SHP77 treated with DMSO at 0.1 percent for 48 hours (cell line): ENCODE results near the gene HDLBP.
"Not testable (repeated sequence)": the region's sequence is repeated elsewhere in the genome, so short reads cannot be mapped to it uniquely, and the experiment has no call there.

Source experiments
- DNase-seq: peaks from one replicate; lab custom pipeline; 2025; lab: John Stamatoyannopoulos, UW

Gene HDLBP

GRCh38 chr2:241329669-241330615 lies 14.5 kb upstream of the HDLBP start:
- no peak for DNase-seq

DNA sequence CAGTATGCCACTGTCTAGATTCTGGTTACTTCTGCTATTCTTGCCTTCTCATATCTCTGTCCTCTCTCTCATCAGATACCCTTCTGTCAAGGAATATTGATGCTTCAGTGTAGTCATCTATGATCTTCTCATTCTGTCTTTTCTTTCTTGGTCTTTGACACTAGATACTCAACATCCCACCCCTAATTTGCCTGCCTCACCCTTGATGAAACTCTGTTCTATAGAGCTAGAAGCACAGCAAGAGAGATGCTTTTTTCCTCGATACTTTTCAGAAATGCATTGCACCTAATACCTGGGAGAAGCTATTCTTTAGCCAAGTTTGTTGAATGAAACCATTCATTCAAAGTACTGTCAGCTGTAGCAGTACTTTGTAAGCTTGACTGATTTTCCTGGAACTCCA lies 9.8 kb upstream of the HDLBP start:
- DNase-seq: no peak

DNA sequence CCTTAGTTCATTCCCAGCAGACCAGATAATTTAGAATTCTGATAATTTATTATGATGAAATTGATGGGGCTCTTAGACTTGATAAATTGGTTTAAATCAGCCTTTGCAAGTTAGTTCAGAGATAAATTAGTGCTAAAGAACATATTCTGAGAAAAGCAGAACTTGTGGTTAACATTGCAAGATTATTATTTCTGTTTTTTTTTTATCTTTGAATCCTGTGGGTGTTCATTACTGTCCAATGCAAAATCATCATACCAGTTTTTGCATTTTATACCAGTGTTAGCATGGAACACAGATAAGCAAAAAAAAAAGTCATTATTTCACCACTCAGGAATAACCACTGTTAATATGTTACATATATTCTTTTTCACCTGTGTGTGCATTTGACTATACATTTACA lies 9.3 kb upstream of the HDLBP start:
- DNase-seq: no peak

GRCh38 chr2:241323778-241324177 lies 8.3 kb upstream of the HDLBP start:
- DNase-seq: no peak

GRCh38 chr2:241321886-241322285 lies 6.4 kb upstream of the HDLBP start:
- DNase-seq: no peak

DNA sequence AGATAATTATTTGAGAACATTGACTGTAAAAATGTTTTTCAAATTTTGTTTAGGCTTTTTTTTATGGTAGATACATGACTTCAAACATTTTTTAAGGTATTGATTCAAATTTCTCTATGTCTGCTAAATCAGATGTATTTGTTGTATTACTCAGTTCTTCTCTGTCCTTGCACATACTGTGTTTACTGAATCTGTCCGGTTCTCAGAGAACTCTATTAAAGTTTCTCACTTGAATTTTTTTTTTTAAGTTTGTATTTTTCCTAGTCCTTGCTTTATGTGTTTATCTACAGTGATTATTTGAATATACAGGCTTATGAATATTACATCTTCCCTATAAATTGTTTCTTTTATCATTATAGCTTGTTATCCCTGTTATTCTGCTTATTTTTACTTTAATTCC lies 5.6 kb upstream of the HDLBP start:
- DNase-seq: no peak

DNA sequence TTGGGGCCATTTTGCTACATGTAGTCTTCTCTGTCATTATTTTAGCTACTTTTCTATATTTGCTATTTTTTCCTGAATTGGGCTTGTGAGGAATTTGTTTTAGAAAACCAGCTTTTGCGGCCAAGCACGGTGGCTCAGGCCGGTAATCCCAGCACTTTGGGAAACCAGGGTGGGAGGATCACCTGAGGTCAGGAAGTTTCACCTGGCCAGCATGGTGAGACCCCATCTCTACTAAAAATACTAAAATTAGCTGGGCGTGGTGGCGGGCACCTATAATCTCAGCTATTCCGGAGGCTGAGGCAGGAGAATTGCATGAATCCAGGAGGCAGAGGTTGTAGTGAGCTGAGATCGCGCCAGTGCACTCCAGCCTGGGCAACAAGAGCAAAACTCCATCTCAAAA lies 4.9 kb upstream of the HDLBP start:
- no peak for DNase-seq

DNA sequence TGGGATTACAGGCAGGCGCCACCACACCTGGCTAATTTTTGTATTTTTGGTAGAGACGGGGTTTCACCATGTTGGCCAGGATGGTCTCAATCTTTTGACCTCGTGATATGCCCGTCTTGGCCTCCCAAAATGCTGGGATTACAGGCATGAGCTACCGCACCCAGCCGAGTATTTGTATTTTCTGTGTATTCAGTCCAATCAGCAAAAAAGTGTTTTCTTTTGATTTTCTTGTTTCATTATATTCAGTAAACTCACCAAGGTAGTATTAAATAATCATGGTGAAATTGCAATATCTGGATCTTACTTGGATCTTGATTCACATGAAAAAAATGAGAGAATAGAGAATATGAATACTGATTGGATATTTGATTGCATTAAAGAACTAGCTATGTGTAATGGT lies 3.4 kb upstream of the HDLBP start:
- DNase-seq: not testable (repeated sequence)

DNA sequence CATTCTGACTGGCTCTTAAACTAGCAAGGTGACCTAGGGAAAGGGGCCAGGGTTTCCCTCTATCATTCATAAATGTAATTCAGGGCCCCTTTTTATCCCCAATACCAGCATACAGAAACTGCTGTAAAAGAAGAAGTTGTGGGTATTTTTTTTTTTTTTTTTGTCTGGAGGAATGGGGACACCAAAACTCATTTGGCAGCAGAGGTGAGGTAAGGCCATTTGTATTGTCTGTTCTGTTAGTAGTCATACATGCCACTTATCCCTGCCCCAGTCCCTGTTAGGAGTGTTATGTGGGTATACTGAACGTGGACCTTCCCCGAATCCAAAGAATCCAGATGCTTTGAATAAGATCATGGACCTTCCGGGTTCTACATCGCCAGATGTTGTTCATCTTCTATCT lies 1.9 kb upstream of the HDLBP start:
- DNase-seq: no peak

DNA sequence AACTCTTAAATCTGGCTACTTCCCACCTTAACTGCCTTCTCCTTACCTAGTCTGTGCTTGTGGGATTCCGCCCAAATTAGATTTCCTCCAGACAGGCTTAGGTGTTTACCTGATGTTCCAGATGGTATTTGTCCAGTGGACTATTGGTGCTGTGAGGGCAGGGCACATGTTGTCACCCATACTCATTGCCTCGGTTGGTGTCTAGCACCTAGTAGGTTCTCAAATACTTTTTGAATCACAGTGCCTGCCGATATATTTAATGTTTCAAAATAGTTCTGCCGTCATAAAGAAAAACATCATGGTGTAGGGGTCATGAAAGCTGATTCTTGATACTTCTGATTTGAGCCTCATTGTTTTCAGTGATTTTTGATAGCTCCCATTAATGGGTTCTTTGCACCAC lies 1.4 kb upstream of the HDLBP start:
- DNase-seq: no peak

DNA sequence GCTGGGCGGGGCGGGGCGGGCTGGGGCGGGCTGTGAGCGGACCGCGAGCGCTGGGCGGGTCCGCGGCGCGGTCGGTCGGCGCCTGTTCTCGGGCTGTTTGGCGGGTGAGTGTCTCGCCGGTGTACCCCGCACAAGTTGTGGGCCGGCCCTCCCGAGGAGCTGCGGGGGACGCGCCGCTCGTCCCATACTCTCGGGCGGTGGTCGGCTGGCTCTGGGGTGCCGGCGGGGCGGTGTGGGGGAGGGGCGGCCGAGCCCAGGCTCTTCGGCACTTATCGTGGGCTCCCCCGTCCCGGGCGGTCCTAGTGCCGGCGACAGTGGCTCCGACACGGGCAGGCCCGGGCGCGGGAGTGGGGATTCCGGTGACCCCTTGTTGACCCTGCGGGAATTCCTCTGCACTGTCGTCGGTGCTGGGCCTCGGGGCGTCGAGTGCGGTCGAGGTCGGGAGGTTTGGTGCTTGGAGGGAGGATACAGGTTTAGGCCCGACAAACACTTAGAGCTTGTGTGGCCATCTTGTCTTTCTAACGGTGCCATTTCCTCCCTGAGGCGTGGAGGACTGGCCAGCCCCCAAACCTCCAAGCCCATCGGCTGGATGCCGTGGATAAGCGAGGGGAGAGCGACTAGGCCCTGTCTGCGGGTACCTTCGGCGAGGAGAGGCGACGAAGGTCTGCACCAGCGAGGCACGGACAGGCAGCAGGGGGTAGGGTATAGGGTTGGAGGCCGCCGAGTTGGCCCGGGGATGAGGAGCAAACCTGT lies 583 bp upstream of the HDLBP start, which contains the start of gene SEPTIN2:
Gene SEPTIN2, plus strand, starts transcription at position 47 of the 753 bp plus-strand sequence. CDS start 8,308 bp downstream, outside the sequence.
- DNase-seq: peak; percentile 18

DNA sequence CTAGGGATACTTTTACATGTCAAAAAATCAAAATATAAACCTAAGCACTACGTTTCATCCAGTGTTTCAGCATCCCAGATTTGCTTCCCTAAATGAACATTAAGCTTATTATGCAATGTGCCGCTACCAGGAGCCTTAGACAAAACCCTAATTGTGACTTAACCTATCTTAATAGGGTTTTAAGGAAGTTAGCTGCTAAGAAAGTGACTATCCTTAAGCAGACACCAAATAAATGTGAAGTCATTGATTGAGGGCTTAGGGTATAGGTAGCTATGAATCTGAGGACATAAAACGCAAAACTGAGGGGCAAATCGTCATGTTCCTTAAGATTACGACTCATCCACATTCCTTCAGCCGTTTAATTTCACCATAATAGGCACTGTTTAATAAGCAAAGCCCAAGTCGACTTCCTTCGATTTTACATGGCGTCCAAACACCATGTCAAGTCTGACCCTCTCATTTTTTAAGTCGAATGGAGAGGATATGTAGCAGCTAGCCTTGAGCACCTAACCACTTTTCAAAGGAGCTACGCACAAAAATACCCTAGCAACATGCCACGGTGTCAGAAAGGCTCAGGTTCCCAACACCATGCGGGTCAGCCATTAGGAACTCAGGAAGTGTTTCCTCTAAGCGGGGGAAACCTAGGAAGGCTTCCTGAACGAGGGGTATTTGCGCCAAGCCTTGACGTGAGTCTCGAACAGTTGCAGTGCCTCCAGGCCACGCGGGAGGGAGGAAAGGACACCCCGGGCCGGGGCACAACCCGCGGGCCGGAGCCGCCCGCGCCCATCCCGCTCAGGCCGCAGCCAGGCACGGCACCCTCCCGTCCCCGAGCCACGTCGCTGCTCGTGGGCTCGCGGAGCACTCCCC lies 1.0 kb downstream of the HDLBP start:
- DNase-seq: no peak

DNA sequence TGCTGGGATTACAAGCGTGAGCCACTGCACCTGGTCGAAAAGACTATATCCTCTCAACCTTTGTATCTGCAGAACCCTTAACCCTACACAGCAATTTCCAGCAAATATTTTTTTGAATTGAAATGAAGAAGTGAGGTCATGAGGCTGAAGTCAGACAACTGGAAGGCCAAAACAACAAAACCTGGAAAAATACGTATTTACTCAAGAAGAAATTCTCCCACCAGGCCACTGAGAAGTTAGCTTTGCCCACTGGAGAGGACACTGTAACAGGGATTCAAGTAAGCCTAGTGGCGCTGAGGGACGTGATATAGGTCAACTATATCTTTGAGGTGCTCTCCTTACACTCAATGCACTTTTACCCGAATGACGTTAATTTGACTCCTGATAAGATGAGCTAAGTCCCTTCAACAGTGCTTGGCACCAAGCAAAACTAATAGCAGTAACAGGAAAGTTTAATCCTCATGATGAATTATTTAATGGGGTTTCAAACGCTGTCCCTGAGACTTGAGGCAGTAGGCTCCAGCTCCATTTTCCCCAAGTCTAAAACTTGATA lies 1.9 kb downstream of the HDLBP start:
- no peak for DNase-seq

- no peak for DNase-seq
These were observed 3.4 kb downstream of the HDLBP start for GRCh38 chr2:241312082-241312481.

DNA sequence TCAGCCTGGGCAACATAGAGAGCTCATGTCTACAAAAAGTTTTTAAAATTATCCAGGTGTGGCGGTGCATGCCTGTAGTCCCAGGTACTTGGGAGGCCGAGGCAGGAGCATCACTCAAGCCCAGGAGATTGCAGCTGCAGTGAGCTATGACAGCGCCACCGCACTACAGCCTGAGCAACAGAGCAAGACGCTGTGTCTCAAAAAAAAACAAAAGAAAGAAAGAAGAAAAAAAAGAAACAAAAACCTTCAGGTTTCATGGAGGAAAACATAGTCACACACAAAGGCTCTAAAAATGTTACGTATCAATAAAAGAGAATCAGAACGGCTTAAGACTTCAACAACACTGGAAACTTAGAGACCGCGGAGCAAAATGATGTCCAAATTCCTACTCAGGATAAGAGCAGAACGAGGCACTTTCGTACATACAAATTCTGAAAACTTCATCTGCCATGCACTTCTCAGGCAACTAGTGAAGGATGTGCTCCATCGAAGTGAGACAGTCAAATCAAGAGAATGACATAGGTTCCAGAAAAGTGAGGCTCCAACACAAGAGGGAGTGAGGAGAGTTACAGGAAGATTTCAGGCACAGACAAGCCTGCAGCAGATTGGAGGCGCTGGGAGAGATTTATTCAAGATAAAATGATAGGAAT lies 4.4 kb downstream of the HDLBP start:
- no peak for DNase-seq

DNA sequence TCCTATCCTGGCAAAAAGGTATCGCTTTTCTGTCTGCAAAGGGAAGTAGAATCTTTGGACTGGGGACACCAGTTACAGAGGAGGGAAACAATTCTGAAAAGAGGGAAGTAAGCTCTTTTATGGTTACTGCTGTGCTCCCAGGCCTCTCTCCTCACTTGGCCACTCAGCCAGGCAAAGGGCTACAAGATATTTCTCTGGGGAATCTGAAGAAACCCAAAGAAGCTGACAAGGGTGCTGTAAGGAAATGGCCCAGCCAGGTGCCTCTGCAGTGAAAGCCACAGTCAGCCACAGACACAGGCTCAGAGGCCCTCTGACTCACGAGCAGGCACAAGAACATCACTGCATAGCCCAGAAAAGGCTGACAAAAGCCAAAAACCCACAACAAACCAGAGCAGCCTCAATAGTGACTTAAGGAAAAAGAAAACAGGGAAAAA lies 5.8 kb downstream of the HDLBP start:
- no peak for DNase-seq

DNA sequence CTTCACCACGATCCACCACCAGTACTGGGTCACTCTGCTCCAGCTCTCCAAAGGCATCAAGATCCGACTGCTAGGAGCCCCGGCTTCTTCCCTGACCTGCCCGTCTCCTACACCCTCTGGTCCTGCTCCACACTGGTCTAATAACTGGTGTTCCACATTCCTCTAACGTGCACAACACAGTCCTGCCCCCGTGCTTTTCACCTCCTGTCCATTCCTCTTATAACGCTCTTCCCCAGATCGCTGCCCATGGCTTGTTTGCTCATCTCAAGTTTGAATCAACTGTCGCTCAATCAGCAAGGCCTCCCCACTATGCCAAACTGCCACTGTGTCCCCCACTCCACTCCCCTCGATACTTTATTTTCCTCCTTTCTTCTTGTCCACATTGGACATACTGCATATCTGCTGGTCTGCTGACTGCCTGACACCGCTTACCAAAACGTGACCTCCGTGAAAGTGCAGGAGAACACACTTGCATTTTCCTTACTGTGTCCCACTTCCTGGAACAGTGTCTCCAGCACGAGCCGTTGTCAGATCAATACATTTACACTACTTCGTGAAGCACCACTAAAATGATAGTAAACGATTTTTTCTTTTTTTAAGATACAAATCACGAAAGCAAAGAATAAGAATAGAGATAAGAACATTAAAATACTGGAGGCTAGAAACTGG lies 6.5 kb downstream of the HDLBP start:
- DNase-seq: no peak

GRCh38 chr2:241308267-241308666 lies 7.2 kb downstream of the HDLBP start:
- no peak for DNase-seq

GRCh38 chr2:241307055-241307454 lies 8.4 kb downstream of the HDLBP start:
- DNase-seq: no peak

DNA sequence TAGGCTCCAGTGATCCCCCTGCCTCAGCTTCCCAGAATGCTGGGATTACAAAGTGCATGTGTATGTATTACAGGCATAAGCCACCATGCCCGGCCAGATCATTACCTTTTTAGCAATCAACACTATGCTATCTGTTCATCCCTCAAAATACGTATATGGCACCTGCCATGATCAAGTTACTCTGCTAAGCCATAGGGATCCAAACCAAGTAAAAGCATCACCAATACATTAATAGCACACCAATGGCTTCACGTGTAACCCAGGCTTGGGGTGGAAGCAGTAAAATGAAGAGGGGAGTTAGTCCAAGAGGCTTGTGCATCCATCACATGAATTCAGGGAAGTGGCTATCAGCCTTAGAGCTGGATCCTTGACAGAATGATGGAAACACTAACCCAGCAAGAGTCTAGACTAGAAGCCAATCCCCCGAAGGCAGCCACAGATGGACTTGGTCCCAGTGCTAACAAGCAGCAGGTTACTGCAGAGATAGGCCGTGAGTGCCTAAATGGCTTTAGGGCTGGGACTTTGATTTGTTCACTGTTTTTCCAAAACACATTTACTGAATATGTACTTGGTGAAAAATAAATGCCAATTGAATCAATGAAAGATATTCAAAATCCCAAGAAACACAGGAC lies 11.3 kb downstream of the HDLBP start:
- no peak for DNase-seq
